Psoas muscle (tissue), 8 donors: Measurements from ENCODE around the gene PAQR3. TPM values are rescaled to one million over a fixed set of nuclear protein-coding genes. Genes with fewer than 3 reads are reported as not detected.

Experiments used
- ATAC-seq, 4 donors: fragments of 200-7000 bp; cut with Tn5 transposase; one replicate each; pipeline ENCODE4 v1.9.1; 2020; ENCODE audit warnings: moderate library complexity in 3 of 4, mild to moderate bottlenecking in 2 of 4
- DNase-seq, 2 donors: peaks; one replicate each; pipeline ENCODE4 v3.0.0-alpha.2; 2020
- H3K27ac ChIP-seq: fragments of 200-600 bp; one replicate; pipeline ENCODE4 v1.8.0; 2022
- H3K27me3 ChIP-seq, 3 donors: fragments of 200-600 bp in 1 of 3; one replicate each; pipeline versions ENCODE4 v1.6.1 to v1.8.0; 2013 to 2022; ENCODE audit warnings: low read length in 2 of 3, mild to moderate bottlenecking in 2 of 3, moderate library complexity in 1 of 3; ENCODE audit not compliant: insufficient read depth in 3 of 3
- H3K36me3 ChIP-seq, 2 donors: fragments of 200-600 bp in 1 of 2; one replicate each; pipeline versions ENCODE4 v1.6.1 to v1.8.0; 2013 to 2022; ENCODE audit warnings: low read depth in 1 of 2, mild to moderate bottlenecking in 1 of 2, moderate library complexity in 1 of 2; ENCODE audit not compliant: insufficient read depth in 1 of 2
- H3K4me1 ChIP-seq: fragments of 200-600 bp; one replicate; pipeline ENCODE4 v1.8.0; 2022
- H3K4me3 ChIP-seq: fragments of 200-600 bp; one replicate; pipeline ENCODE4 v1.8.0; 2022; ENCODE audit warnings: mild to moderate bottlenecking
- H3K9me3 ChIP-seq: fragments of 200-600 bp; one replicate; pipeline ENCODE4 v1.8.0; 2022
- CTCF ChIP-seq: fragments of 200-600 bp; IDR thresholded peaks from one replicate; pipeline ENCODE4 v1.8.0; 2022; ENCODE audit warnings: antibody characterized with exemption
- WGBS, 3 donors: extraction: QIAGEN DNeasy Blood & Tissue Kit; methylation state at CpG; one replicate each; pipeline versions ENCODE4 v1.1.6 to v1.1.7; 2013; 5-methylcytosine and 5-hydroxymethylcytosine counted together
- intact Hi-C, 2 donors: fragments of 100-400 bp; cut with DNase I; formaldehyde crosslinking; loops; one replicate each; pipeline versions ENCODE4 v1.11.0 to v1.14.2; 2022
- polyA plus RNA-seq, 3 donors: library from polyadenylated mRNA; stranded (reverse); fragments of 200-250 nt; gene quantifications; one replicate each; pipeline ENCODE4 v1.2.3, GENCODE V29; 2013
- total RNA-seq, 4 donors: library from RNA; stranded (reverse); fragmentation: NEBNext Ultra II Directional in 2 of 4; extraction: Animal tissue kit (Norgen Biotek cat#: 25700) in 2 of 4; gene quantifications; one replicate each; pipeline versions ENCODE4 v1.2.1 to v1.2.4, GENCODE V29; 2021 to 2023
- donor health status: healthy with polysubstance abuse.
- donor health status: DM: no; HTN: no; CAD: no; lungs with moderate emphysema.
- donor health status: Bipolar disorder and iron deficiency.
- donor health status: healthy.
- donor health status: DM: yes; HTN: yes; CAD: no.
- donor health status: DM: no; HTN: no; CAD: no.
- donor health status: DM: no; HTN: no; CAD: no.
- donor health status: DM: yes; HTN: yes; CAD: no.

The PAQR3 gene
- total and polyA plus RNA-seq, 7 donors, result 3.9 to 10.7 (median 6.1) TPM

- Histone ChIP-seq H3K4me3 (peak overlapping the region; percentile 97), H3K4me1 (peaks cover 11% of the 10 kb centered on the region), H3K9me3 (no peaks in the 10 kb centered on the region), H3K27me3 (no peaks in the 10 kb centered on the region), H3K27ac (no peak overlapping the region), H3K36me3 (no peaks in the 10 kb centered on the region)
- intact Hi-C loops, result no loop called here
- no peak for TF ChIP-seq CTCF
- 80 to 87% (median 82%) methylated on average over 4 of the region's 4 CpGs for WGBS, 3 donors
- no peak for DNase-seq
- no peak for ATAC-seq
These were observed 1.4 kb downstream of the PAQR3 start for GRCh38 chr4:78937837-78938236.

- ATAC-seq, result no peak
These were observed 2.2 kb downstream of the PAQR3 start for GRCh38 chr4:78936989-78937388.

DNA sequence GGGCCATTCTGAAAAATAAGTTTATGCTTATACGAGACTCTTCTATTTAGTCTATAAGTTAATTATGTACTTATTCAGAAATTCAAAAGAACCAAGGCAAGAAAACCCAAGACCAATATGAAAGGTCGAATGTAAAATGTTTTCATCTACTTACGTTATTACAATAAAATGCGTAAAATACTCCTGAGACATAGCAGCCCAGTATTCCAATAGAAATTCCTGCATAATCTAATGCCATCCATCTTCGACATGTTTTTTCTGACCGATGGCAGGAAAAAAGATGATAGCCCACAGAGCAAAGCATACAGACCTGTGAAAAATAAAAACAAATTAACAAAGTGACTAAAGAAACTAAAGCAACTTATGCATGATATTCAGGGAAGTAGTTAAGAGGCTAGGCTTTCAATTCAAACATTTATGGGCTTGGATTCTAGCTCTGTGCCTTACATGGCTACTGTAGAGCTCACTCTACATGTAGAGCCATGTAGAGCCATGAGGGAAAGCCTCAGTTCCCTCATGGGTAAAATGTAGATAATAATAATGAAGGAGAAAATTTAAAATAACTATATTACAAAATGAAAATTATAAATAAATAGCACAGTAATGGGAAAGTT is 9.1 kb downstream of the PAQR3 start:
- no peak for TF ChIP-seq CTCF
- H3K27me3 ChIP-seq, result no peaks in the 10 kb centered on the region
- intact Hi-C loops, result no loop called here
- H3K4me3 ChIP-seq, result no peak overlapping the region
- WGBS, 3 donors, result 97 to 98% (median 97%) methylated on average over 6 of the region's 6 CpGs
- no peaks in the 10 kb centered on the region for H3K9me3 ChIP-seq
- peaks cover 5 to 46% of the 10 kb centered on the region in 2 donors for H3K36me3 ChIP-seq
- ATAC-seq, result no peak
- no peaks in the 10 kb centered on the region for H3K4me1 ChIP-seq
- DNase-seq, result no peak
- H3K27ac ChIP-seq, result no peak overlapping the region

More at GRCh38 chr4:78936989-78937388, 2.2 kb downstream of the PAQR3 start:
- intact Hi-C loops, result no loop called here
- H3K4me1 ChIP-seq, result peaks cover 11% of the 10 kb centered on the region
- no peaks in the 10 kb centered on the region for H3K36me3 ChIP-seq
- H3K4me3 ChIP-seq, result no peak overlapping the region
- no peak overlapping the region for H3K27ac ChIP-seq
- TF ChIP-seq CTCF, result no peak
- no peaks in the 10 kb centered on the region for H3K9me3 ChIP-seq
- DNase-seq, result no peak
- 83 to 87% (median 85%) methylated on average over 4 of the region's 4 CpGs for WGBS, 3 donors
- no peaks in the 10 kb centered on the region for H3K27me3 ChIP-seq

DNA sequence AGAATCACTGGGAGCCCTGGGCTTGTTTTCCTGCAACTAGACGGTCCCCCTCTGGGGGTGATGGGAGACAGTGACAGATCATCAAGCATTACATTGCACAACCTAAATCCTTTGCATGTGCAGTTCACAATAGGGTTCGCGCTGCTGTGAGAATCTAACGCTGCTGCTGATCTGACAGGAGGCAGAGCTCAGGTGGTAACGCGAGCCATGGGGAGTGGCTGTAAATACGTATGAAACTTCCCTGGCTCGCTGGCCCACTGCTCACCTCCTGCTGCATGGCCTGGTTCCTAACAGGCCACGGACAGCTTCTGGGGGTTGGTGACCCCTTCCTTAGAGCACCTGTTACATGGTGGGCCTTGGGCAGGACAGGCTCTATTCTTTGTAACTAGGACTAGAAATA is 10.4 kb downstream of the PAQR3 start:
- ATAC-seq (no peak), DNase-seq (no peak)
- Histone ChIP-seq H3K4me3 (no peak overlapping the region), H3K27ac (no peak overlapping the region), H3K9me3 (no peaks in the 10 kb centered on the region), H3K4me1 (no peaks in the 10 kb centered on the region), H3K27me3 (no peaks in the 10 kb centered on the region), H3K36me3 (peaks cover 5 to 51% of the 10 kb centered on the region in 2 donors)
- no peak for TF ChIP-seq CTCF
- intact Hi-C loops, result no loop called here
- WGBS, 3 donors, result 92 to 94% (median 92%) methylated on average over 9 of the region's 9 CpGs

DNA sequence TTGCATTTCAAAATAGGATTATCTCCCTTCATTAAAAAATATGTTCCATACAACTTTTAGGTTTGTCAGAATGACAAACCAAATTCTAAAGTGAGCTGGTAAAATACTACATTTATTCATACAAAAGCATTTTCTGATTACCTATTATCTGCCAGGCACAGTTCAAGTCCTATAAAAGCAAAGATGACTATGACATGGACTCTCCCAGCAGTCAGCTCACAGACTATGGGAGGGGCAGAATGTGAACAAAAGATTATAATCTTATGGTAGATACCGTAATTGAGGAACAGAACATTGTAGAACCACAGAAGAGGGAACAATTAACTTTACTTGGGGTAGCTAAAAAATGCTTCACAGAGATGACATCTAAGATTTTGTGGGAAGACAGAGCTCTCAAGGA is 12.4 kb downstream of the PAQR3 start:
- Histone ChIP-seq H3K36me3 (peaks cover 5 to 59% of the 10 kb centered on the region in 2 donors), H3K9me3 (no peaks in the 10 kb centered on the region), H3K4me3 (no peak overlapping the region), H3K27me3 (no peaks in the 10 kb centered on the region), H3K27ac (no peak overlapping the region), H3K4me1 (no peaks in the 10 kb centered on the region)
- intact Hi-C loops, result no loop called here
- DNase-seq (no peak), ATAC-seq (no peak)
- 77 to 89% (median 88%) methylated on average over 1 of the region's 1 CpG for WGBS, 3 donors
- no peak for TF ChIP-seq CTCF
